ENCODE measurements around the gene DCX.
"Not testable (repeated sequence)": the region's sequence is repeated elsewhere in the genome, so short reads cannot be mapped to it uniquely, and the experiment has no call there.

Gene DCX

DNA sequence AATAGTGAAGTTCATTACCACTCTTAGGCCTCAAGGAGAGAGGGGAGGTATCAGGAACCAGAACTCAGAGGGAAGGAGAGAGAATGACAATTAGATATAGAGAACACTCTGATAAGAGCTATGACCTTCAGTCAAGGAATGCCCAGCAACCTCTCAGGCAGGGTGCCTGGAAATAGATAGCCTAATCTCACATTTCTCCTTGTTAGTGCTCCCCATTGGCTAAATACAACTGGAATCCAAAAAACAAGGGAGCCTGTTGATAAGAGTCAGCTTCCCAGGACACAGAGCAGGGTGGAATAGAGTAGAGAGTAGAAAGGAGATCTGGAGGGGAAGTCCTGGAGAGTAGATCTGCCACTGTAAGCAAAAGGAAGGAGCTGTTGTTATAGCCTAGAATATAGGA lies 62.1 kb downstream of the DCX start:
- Histone ChIP-seq H3K4me1 (ENCODE audit: low read length) (no peaks in the 10 kb centered on the region), H2AFZ (ENCODE audit: low read depth, low read length) (no peak overlapping the region), H3K4me2 (ENCODE audit: low read length) (no peak overlapping the region), H3K36me3 (replicated peaks; ENCODE audit: low read depth, low read length) (no peaks in the 10 kb centered on the region), H3K4me3 (ENCODE audit: low read length) (no peak overlapping the region), H3K79me2 (ENCODE audit: low read length) (no peaks in the 10 kb centered on the region), H3K27ac (ENCODE audit: low read length) (no peak overlapping the region), H4K20me1 (ENCODE audit: insufficient read depth, low read length) (no peaks in the 10 kb centered on the region), H3K9ac (ENCODE audit: low read length) (no peak overlapping the region), H3K9me3 (ENCODE audit: insufficient read depth, low read length) (no peaks in the 10 kb centered on the region), H3K27me3 (ENCODE audit: low read depth, low read length) (no peaks in the 10 kb centered on the region)
- TF ChIP-seq EZH2phosphoT487 (IDR thresholded peaks at IDR 0.05; ENCODE audit: low read depth) (no peak), CTCF (IDR thresholded peaks at IDR 0.05; ENCODE audit: low read depth, low read length) (no peak)

GRCh38 chrX:111349101-111349500 lies 62.9 kb downstream of the DCX start:
- Histone ChIP-seq H2AFZ (ENCODE audit: low read depth, low read length) (no peak overlapping the region), H3K36me3 (replicated peaks; ENCODE audit: low read depth, low read length) (no peaks in the 10 kb centered on the region), H3K27ac (ENCODE audit: low read length) (no peak overlapping the region), H4K20me1 (ENCODE audit: insufficient read depth, low read length) (no peaks in the 10 kb centered on the region), H3K4me1 (ENCODE audit: low read length) (no peaks in the 10 kb centered on the region), H3K79me2 (ENCODE audit: low read length) (no peaks in the 10 kb centered on the region), H3K4me3 (ENCODE audit: low read length) (no peak overlapping the region), H3K27me3 (ENCODE audit: low read depth, low read length) (no peaks in the 10 kb centered on the region), H3K9me3 (ENCODE audit: insufficient read depth, low read length) (no peaks in the 10 kb centered on the region), H3K9ac (ENCODE audit: low read length) (no peak overlapping the region), H3K4me2 (ENCODE audit: low read length) (no peak overlapping the region)
- TF ChIP-seq EZH2phosphoT487 (IDR thresholded peaks at IDR 0.05; ENCODE audit: low read depth) (no peak), CTCF (IDR thresholded peaks at IDR 0.05; ENCODE audit: low read depth, low read length) (no peak)

DNA sequence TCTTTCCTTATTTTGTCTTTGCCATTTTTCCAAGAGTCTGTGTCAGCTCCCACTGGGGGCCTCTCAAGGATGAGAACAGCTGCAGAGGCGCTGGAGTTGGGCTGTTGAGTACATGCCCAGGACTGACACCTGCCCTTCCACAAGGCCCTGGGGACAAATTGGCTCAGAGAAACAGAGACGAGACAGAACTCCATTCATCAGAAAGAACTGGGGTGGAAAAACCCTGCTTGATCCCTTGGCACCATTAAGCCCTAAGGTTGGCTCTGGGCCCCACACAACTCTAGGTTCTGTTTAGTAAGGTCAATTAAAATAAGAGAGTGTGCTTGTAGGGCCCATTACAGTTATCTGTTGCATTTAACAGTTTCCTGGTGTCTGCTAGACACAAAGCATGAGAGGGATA lies 63.6 kb downstream of the DCX start:
- Histone ChIP-seq H3K4me1 (ENCODE audit: low read length) (no peaks in the 10 kb centered on the region), H3K27me3 (ENCODE audit: low read depth, low read length) (no peaks in the 10 kb centered on the region), H3K9ac (ENCODE audit: low read length) (no peak overlapping the region), H3K36me3 (replicated peaks; ENCODE audit: low read depth, low read length) (no peaks in the 10 kb centered on the region), H3K9me3 (ENCODE audit: insufficient read depth, low read length) (no peaks in the 10 kb centered on the region), H3K79me2 (ENCODE audit: low read length) (no peaks in the 10 kb centered on the region), H3K4me2 (ENCODE audit: low read length) (no peak overlapping the region), H3K4me3 (ENCODE audit: low read length) (no peak overlapping the region), H4K20me1 (ENCODE audit: insufficient read depth, low read length) (no peaks in the 10 kb centered on the region), H3K27ac (ENCODE audit: low read length) (no peak overlapping the region), H2AFZ (ENCODE audit: low read depth, low read length) (no peak overlapping the region)
- TF ChIP-seq EZH2phosphoT487 (IDR thresholded peaks at IDR 0.05; ENCODE audit: low read depth), result no peak
- no peak for TF ChIP-seq CTCF (IDR thresholded peaks at IDR 0.05; ENCODE audit: low read depth, low read length)

DNA sequence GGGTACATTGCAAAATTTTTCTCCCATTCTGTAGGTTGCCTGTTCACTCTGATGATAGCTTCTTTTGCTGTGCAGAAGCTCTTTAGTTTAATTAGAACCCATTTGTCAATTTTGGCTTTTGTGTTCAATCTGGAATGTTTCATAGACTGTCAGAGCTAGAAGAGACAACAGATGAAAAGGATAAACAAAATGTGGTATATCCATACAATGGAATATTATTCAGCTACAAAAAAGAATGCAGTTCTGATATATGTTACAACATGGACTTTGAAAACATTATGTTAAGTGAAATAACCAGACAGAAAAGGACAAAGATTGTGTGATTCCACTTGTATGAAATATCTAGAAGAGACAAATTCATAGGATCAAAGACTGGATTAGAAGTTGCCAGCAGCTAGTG lies 65.8 kb downstream of the DCX start:
- not testable (repeated sequence) for H3K79me2 ChIP-seq (ENCODE audit: low read length); H3K27ac ChIP-seq (ENCODE audit: low read length); H3K27me3 ChIP-seq (ENCODE audit: low read depth, low read length); H3K36me3 ChIP-seq (replicated peaks; ENCODE audit: low read depth, low read length); H3K9ac ChIP-seq (ENCODE audit: low read length); H3K4me2 ChIP-seq (ENCODE audit: low read length); H3K4me3 ChIP-seq (ENCODE audit: low read length); H4K20me1 ChIP-seq (ENCODE audit: insufficient read depth, low read length); H3K9me3 ChIP-seq (ENCODE audit: insufficient read depth, low read length); H2AFZ ChIP-seq (ENCODE audit: low read depth, low read length); H3K4me1 ChIP-seq (ENCODE audit: low read length)

- Histone ChIP-seq H2AFZ (ENCODE audit: low read depth, low read length) (no peak overlapping the region), H3K9me3 (ENCODE audit: insufficient read depth, low read length) (no peaks in the 10 kb centered on the region), H4K20me1 (ENCODE audit: insufficient read depth, low read length) (no peaks in the 10 kb centered on the region), H3K79me2 (ENCODE audit: low read length) (no peaks in the 10 kb centered on the region), H3K4me1 (ENCODE audit: low read length) (no peaks in the 10 kb centered on the region), H3K4me3 (ENCODE audit: low read length) (no peak overlapping the region), H3K27ac (ENCODE audit: low read length) (no peak overlapping the region), H3K4me2 (ENCODE audit: low read length) (no peak overlapping the region), H3K36me3 (replicated peaks; ENCODE audit: low read depth, low read length) (no peaks in the 10 kb centered on the region), H3K27me3 (ENCODE audit: low read depth, low read length) (no peaks in the 10 kb centered on the region), H3K9ac (ENCODE audit: low read length) (no peak overlapping the region)
- TF ChIP-seq CTCF (IDR thresholded peaks at IDR 0.05; ENCODE audit: low read depth, low read length) (no peak), EZH2phosphoT487 (IDR thresholded peaks at IDR 0.05; ENCODE audit: low read depth) (no peak)
Measured at GRCh38 chrX:111340054-111340453, 71.9 kb downstream of the DCX start.
